ENCODE measurements around the gene KAT5.
A peak's percentile ranks its signal among the peaks of the same experiment; 100 is the strongest.

The KAT5 gene

GRCh38 chr11:65711785-65712632, at the start of gene KAT5:
KAT5 (plus strand) TSS chr11:65712252; CDS start chr11:65712268, 16 bp downstream.
- Mint-ChIP-seq H3K9me3 (no peaks in the 10 kb centered on the region), H3K27me3 (ENCODE audit: low read depth) (no peaks in the 10 kb centered on the region), H3K27ac (peak within 1 kb of the TSS; percentile 97 to 100 (median 100)), H3K36me3 (ENCODE audit: low read depth) (peaks cover 34% of the 10 kb centered on the region), H3K4me3 (peak within 1 kb of the TSS; percentile 95 to 99 (median 97)), H3K4me1 (peaks cover 14% of the 10 kb centered on the region)
- peak; percentile 97 to 98 (median 97) for TF ChIP-seq CTCF (IDR thresholded peaks at IDR 0.05; ENCODE audit: unreplicated experiment in 3 of 3)

- peak within 1 kb of the TSS; percentile 90 to 98 (median 98) for H3K27ac Mint-ChIP-seq
- H3K4me3 Mint-ChIP-seq = peak within 1 kb of the TSS; percentile 89 to 90 (median 90)
- peaks cover 7% of the 10 kb centered on the region for H3K4me1 Mint-ChIP-seq
- H3K9me3 Mint-ChIP-seq = no peaks in the 10 kb centered on the region
- no peak for TF ChIP-seq CTCF (IDR thresholded peaks at IDR 0.05; ENCODE audit: unreplicated experiment in 3 of 3)
- H3K36me3 Mint-ChIP-seq (ENCODE audit: low read depth) = peaks cover 25% of the 10 kb centered on the region
- no peaks in the 10 kb centered on the region for H3K27me3 Mint-ChIP-seq (ENCODE audit: low read depth)
Measured at GRCh38 chr11:65662799-65663638, 49.0 kb upstream of the KAT5 start, which contains the start of gene RELA. RELA (minus strand) TSS chr11:65662916; CDS start chr11:65662832, 84 bp downstream.

- peak overlapping the region; percentile 90 to 98 (median 98) for H3K27ac Mint-ChIP-seq
- peak overlapping the region; percentile 89 to 90 (median 90) for H3K4me3 Mint-ChIP-seq
- peaks cover 7% of the 10 kb centered on the region for H3K4me1 Mint-ChIP-seq
- no peaks in the 10 kb centered on the region for H3K9me3 Mint-ChIP-seq
- H3K27me3 Mint-ChIP-seq (ENCODE audit: low read depth) = no peaks in the 10 kb centered on the region
- H3K36me3 Mint-ChIP-seq (ENCODE audit: low read depth) = peaks cover 19% of the 10 kb centered on the region
- TF ChIP-seq CTCF (IDR thresholded peaks at IDR 0.05; ENCODE audit: unreplicated experiment in 3 of 3) = no peak
Measured at GRCh38 chr11:65663639-65664200, 48.3 kb upstream of the KAT5 start.

GRCh38 chr11:65672180-65672860, 39.7 kb upstream of the KAT5 start:
- H3K4me1 Mint-ChIP-seq = no peaks in the 10 kb centered on the region
- H3K27me3 Mint-ChIP-seq (ENCODE audit: low read depth) = no peaks in the 10 kb centered on the region
- no peak for TF ChIP-seq CTCF (IDR thresholded peaks at IDR 0.05; ENCODE audit: unreplicated experiment in 3 of 3)
- no peak overlapping the region for H3K4me3 Mint-ChIP-seq
- H3K27ac Mint-ChIP-seq = no peak overlapping the region
- no peaks in the 10 kb centered on the region for H3K9me3 Mint-ChIP-seq
- no peaks in the 10 kb centered on the region for H3K36me3 Mint-ChIP-seq (ENCODE audit: low read depth)

GRCh38 chr11:65672982-65673381, 39.1 kb upstream of the KAT5 start:
- H3K36me3 Mint-ChIP-seq (ENCODE audit: low read depth) = no peaks in the 10 kb centered on the region
- H3K9me3 Mint-ChIP-seq = no peaks in the 10 kb centered on the region
- H3K27ac Mint-ChIP-seq = no peak overlapping the region
- no peaks in the 10 kb centered on the region for H3K4me1 Mint-ChIP-seq
- H3K27me3 Mint-ChIP-seq (ENCODE audit: low read depth) = no peaks in the 10 kb centered on the region
- no peak overlapping the region for H3K4me3 Mint-ChIP-seq
- no peak for TF ChIP-seq CTCF (IDR thresholded peaks at IDR 0.05; ENCODE audit: unreplicated experiment in 3 of 3)

Measured in nephron (organoid).